Thoracic aorta (tissue), 2 donors: ENCODE measurements around the gene ARRB2. TPM values are rescaled to one million over a fixed set of nuclear protein-coding genes. Genes with fewer than 3 reads are reported as not detected.
"Not testable (repeated sequence)": the region's sequence is repeated elsewhere in the genome, so short reads cannot be mapped to it uniquely, and the experiment has no call there.

Experiments
- ATAC-seq: fragments of 150-250 bp; one replicate; pipeline ENCODE4 v1.8.0; 2017; ENCODE audit warnings: low read depth; ENCODE audit not compliant: insufficient number of reproducible peaks, low FRiP score
- DNase-seq: peaks from one replicate; pipeline ENCODE4 v3.0.0-alpha.2; 2020; ENCODE audit warnings: low spot score
- H3K27ac ChIP-seq, 2 donors: fragments of 200-600 bp; sonication (generic); 1 replicate in 1 of 2; 2 replicates in 1 of 2; pipeline ENCODE4 v1.5.1; 2016; ENCODE audit warnings: mild to moderate bottlenecking in 2 of 2, moderate library complexity in 2 of 2
- H3K27me3 ChIP-seq: fragments of 200-600 bp; sonication (generic); replicated peaks from 2 replicates; pipeline ENCODE4 v1.6.0; 2016; ENCODE audit warnings: mild to moderate bottlenecking; ENCODE audit not compliant: insufficient read depth
- H3K36me3 ChIP-seq: fragments of 200-600 bp; sonication (generic); one replicate; pipeline ENCODE4 v1.5.1; 2016
- H3K4me1 ChIP-seq, 2 donors: fragments of 200-600 bp; sonication (generic); 1 replicate in 1 of 2; 2 replicates in 1 of 2; pipeline versions ENCODE4 v1.5.1 to v1.6.0; 2016; ENCODE audit warnings: low read depth in 2 of 2, mild to moderate bottlenecking in 1 of 2; ENCODE audit not compliant: control insufficient read depth in 1 of 2
- H3K4me3 ChIP-seq: fragments of 200-600 bp; sonication (generic); 2 replicates; pipeline ENCODE4 v1.5.1; 2016; ENCODE audit warnings: mild to moderate bottlenecking
- H3K9me3 ChIP-seq: fragments of 200-600 bp; sonication (generic); 2 replicates; pipeline ENCODE4 v1.5.1; 2016
- CTCF ChIP-seq: fragments of 200-600 bp; sonication (generic); IDR thresholded peaks from one replicate; pipeline ENCODE4 v1.5.1; 2019; ENCODE audit warnings: antibody characterized with exemption
- total RNA-seq, 2 donors: library from RNA; depleted of rRNA; stranded (reverse); fragments of >200 nt; gene quantifications; one replicate each; pipeline versions ENCODE4 v1.1.0 to v1.2.3, GENCODE V29; 2016

Gene ARRB2
- total RNA-seq, 2 donors from 2014 or later, result 64.5 to 66.3 TPM

GRCh38 chr17:4703330-4703691 is 7.1 kb upstream of the ARRB2 start:
- Histone ChIP-seq H3K36me3 (no peaks in the 10 kb centered on the region), H3K27ac (peak overlapping the region in 1 of 2 donors; percentile 65), H3K4me3 (peak overlapping the region; percentile 94), H3K4me1 (peaks cover 5 to 15% of the 10 kb centered on the region in 2 donors), H3K27me3 (no peaks in the 10 kb centered on the region), H3K9me3 (no peaks in the 10 kb centered on the region)
- ATAC-seq (no peak), DNase-seq (no peak)
- no peak for TF ChIP-seq CTCF

GRCh38 chr17:4704574-4704907 is 5.9 kb upstream of the ARRB2 start:
- Histone ChIP-seq H3K27ac (peak overlapping the region; percentile 65 to 80), H3K4me3 (peak overlapping the region; percentile 94), H3K4me1 (peaks cover 6 to 15% of the 10 kb centered on the region in 2 donors)
- not testable (repeated sequence) for ATAC-seq, H3K36me3 ChIP-seq, DNase-seq, H3K27me3 ChIP-seq, H3K9me3 ChIP-seq

- H3K36me3 ChIP-seq, result no peaks in the 10 kb centered on the region
- H3K4me1 ChIP-seq, result peaks cover 8 to 15% of the 10 kb centered on the region in 2 donors
- DNase-seq (no peak), ATAC-seq (no peak)
- H3K9me3 ChIP-seq, result no peaks in the 10 kb centered on the region
- no peak overlapping the region for H3K4me3 ChIP-seq
- TF ChIP-seq CTCF, result no peak
- no peak overlapping the region for H3K27ac ChIP-seq
- H3K27me3 ChIP-seq, result no peaks in the 10 kb centered on the region
Observed at GRCh38 chr17:4704991-4705390, 5.4 kb upstream of the ARRB2 start.

- Histone ChIP-seq H3K27me3 (no peaks in the 10 kb centered on the region), H3K36me3 (no peaks in the 10 kb centered on the region), H3K27ac (no peak overlapping the region), H3K4me3 (no peak overlapping the region), H3K4me1 (peaks cover 8 to 19% of the 10 kb centered on the region in 2 donors), H3K9me3 (no peaks in the 10 kb centered on the region)
- ATAC-seq (no peak), DNase-seq (no peak)
- no peak for TF ChIP-seq CTCF
Observed at GRCh38 chr17:4706121-4706520, 4.3 kb upstream of the ARRB2 start.

GRCh38 chr17:4708436-4708835 is 2.0 kb upstream of the ARRB2 start:
- no peak for ATAC-seq
- DNase-seq, result no peak
- Histone ChIP-seq H3K27me3 (no peaks in the 10 kb centered on the region), H3K4me1 (peaks cover 3 to 12% of the 10 kb centered on the region in 2 donors), H3K4me3 (no peak overlapping the region), H3K36me3 (no peaks in the 10 kb centered on the region), H3K9me3 (no peaks in the 10 kb centered on the region), H3K27ac (no peak overlapping the region)
- TF ChIP-seq CTCF, result no peak
